GM21529 (cell line): Measurements from ENCODE around the gene PSMD9.

Source experiments
- ATAC-seq: cut with Tn5 transposase; IDR thresholded peaks from one replicate; pipeline ENCODE4 v1.9.1; 2021; ENCODE audit not compliant: unreplicated experiment

Gene PSMD9

GRCh38 chr12:121949648-121950397, 61.2 kb downstream of the PSMD9 start:
- ATAC-seq: no peak

- no peak for ATAC-seq
Measured at GRCh38 chr12:121953117-121953692, 64.6 kb downstream of the PSMD9 start.

DNA sequence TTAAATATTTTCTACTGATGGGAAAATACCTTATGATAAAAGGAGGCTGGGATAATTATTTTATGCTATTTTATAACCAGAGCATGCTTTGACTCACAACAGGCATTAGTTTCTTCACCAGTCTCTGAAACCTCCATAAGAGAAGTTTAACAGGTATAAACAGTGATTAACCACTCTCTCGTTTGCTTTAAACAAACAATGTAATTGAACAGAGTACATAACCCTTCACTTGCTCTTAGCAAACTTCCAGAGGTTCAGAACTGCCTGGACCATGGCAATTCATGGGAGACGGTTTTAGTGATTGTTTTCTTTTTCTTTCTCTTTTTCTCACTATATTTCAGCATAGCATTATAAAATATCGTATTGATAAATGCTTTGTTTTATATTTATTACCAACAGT, 65.1 kb downstream of the PSMD9 start:
- no peak for ATAC-seq

- ATAC-seq: no peak
Measured at GRCh38 chr12:121955258-121956237, 67.0 kb downstream of the PSMD9 start.

DNA sequence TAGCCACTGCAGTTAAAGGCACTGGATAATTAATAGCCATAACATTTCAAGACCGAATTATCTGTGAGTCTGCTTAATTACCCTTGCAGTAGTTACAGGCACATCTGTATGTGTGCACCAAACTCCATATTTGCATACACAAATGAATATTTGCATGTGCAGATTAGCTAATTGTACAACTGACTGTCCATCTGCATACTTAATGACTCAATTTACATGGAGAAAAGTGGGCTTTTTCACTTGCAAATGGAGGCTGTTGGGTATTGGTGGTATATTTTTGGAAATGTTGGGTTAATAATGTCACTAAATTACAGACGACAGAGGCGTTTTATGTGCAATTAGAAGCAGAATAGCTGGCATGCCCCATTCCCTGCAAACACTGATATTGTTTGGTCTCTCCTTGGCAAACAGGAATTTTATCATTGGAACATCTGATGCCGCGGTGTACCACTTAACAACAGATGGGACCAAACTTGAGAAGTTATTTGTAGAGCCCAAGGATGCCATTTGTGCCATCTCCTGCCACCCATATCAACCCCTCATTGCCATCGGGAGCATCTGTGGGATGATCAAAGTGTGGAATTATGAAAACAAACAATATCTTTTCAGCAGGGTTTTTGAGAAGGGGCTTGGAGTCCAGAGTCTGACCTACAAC, 69.4 kb downstream of the PSMD9 start:
- no peak for ATAC-seq

- no peak for ATAC-seq
Measured at GRCh38 chr12:121958541-121959240, 70.1 kb downstream of the PSMD9 start.

GRCh38 chr12:121960541-121960940, 72.0 kb downstream of the PSMD9 start:
- ATAC-seq: no peak

GRCh38 chr12:121961195-121961879, 72.7 kb downstream of the PSMD9 start:
- ATAC-seq: no peak

DNA sequence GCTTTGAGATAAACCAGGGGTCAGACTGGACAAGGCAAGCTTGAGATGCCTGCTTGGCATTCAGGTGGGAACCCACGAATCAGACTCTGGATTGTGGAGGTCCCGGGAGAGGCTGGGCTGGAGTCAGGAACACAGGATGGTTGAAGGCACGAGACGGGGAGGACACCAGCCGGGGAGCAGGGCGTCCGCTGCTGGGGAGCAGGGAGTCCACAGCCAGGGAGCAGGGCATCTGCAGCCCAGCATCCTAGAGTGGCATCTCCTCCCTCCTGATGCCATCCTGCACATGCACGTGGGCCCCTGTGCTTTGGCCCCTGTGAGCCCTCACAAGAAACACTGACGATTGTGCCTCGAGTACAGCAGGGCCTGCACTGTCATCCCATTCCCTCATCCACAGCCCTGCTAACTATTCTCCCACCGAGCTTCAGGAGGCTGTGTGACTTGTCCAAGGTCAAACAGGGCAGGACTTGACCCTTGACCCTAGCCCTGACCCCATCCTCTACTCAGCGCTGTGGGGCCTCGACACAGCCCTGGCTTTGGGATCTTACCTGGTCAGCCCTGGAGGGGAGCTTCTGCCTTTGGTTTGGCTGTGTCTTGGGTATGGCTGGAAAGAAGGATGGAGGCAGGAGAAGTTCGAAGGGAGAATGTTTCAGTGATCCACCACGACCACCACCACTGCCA, 74.9 kb downstream of the PSMD9 start:
- no peak for ATAC-seq

DNA sequence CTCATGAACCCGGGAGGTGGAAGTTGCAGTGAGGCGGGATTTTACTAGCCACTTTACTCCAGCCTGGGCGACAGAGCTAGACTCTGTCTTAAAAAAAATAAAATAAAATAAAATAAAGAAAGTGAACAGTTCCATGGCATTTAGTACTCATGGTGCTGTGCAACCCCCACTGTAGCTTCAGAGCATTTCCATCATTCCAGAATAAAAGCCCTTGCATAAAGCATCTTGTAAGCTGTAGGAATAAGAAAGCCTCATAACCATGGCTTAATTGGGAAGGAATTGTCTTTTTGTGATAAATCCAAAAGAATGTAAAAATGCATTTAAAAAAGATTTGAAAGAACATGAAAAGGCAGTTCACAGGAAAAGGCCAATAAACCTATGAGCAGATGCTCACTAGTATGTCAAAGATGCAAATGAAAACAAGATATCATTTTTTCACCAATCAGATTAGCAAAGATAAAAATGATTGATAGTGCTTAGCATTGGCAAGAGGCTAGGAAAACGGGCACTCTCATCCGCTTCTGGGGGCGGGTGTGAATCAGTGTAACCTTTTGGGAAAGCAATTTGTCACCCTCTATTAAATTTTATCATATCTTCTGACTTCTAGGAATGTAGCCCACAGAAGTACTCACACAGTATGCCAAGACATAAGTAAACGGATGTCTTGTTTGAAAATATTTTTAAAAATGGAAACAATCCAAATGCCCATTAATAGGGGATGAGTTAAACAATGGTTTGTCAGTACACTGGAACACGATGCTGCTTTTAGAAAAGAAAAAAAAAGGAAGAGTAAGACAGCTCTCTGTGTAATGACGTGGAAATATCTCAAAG, 76.4 kb downstream of the PSMD9 start:
- no peak for ATAC-seq

GRCh38 chr12:121966959-121967358, 78.4 kb downstream of the PSMD9 start:
- ATAC-seq: no peak
